ENCODE results near the gene TREH. TPM values are rescaled to one million over a fixed set of nuclear protein-coding genes. Genes with fewer than 3 reads are reported as not detected.

TREH gene
- total RNA-seq, 1 donor from 2014 or later = 0.46 TPM

GRCh38 chr11:118608360-118609227, 70.9 kb downstream of the TREH start:
- no peak for TF ChIP-seq CTCF (IDR thresholded peaks at IDR 0.05)
- intact Hi-C loops (cut with DNase I) = loop anchor here (10.0 kb wide), 1 partner anchor 46 kb away; no protein-coding TSS in a partner anchor
- H3K9me3 ChIP-seq = no peaks in the 10 kb centered on the region
- H3K4me1 ChIP-seq = peaks cover 36% of the 10 kb centered on the region
- DNase-seq = peak; percentile 85
- peak overlapping the region; percentile 85 for H3K27ac ChIP-seq
- H3K36me3 ChIP-seq = peaks cover 1% of the 10 kb centered on the region
- H3K4me3 ChIP-seq = peak overlapping the region; percentile 68
- no peaks in the 10 kb centered on the region for H3K27me3 ChIP-seq
- peak; percentile 59 for ATAC-seq

GRCh38 chr11:118607401-118608359, 71.8 kb downstream of the TREH start, which contains the start of gene PHLDB1:
PHLDB1 (plus strand) TSS chr11:118607615; CDS start chr11:118613837, 6,222 bp downstream.
- ATAC-seq = peak; percentile 52
- peak within 1 kb of the TSS; percentile 68 for H3K4me3 ChIP-seq
- peak; percentile 56 for TF ChIP-seq CTCF (IDR thresholded peaks at IDR 0.05)
- H3K4me1 ChIP-seq = peaks cover 29% of the 10 kb centered on the region
- peak within 1 kb of the TSS; percentile 85 for H3K27ac ChIP-seq
- intact Hi-C loops (cut with DNase I) = loop anchor here (10.0 kb wide), 1 partner anchor 47 kb away; no protein-coding TSS in a partner anchor
- H3K27me3 ChIP-seq = no peaks in the 10 kb centered on the region
- H3K9me3 ChIP-seq = no peaks in the 10 kb centered on the region
- peak; percentile 81 for DNase-seq
- peaks cover 5% of the 10 kb centered on the region for H3K36me3 ChIP-seq

Small RNA genes lying within 50 kb of the gene (microRNA-seq; reads per million reads assigned to microRNA genes)
- gene MIR6716 (ENCODE audit: borderline microRNAs expressed) = not detected

Other genes with a start within 250 kb of the TREH start
- 64.7 TPM for gene KMT2A, start 243.2 kb downstream of the TREH start, total RNA-seq
- gene TTC36, start 152.2 kb downstream of the TREH start, total RNA-seq = 1.9 TPM
- gene TMEM25, start 148.5 kb downstream of the TREH start, total RNA-seq = 26.3 TPM
- 18.2 TPM for gene IFT46, start 113.7 kb downstream of the TREH start, total RNA-seq
- 120 TPM for gene ARCN1, start 107.2 kb downstream of the TREH start, total RNA-seq
- gene PHLDB1, start 72.0 kb downstream of the TREH start, total RNA-seq = 79.6 TPM
- 115 TPM for gene DDX6, start 111.5 kb upstream of the TREH start, total RNA-seq
- gene CXCR5, start 204.2 kb upstream of the TREH start, total RNA-seq = not detected
- gene BCL9L, start 246.3 kb upstream of the TREH start, total RNA-seq = 62.5 TPM

Data from upper lobe of right lung (tissue), 1 donor.